GM21423 (cell line): Measurements from ENCODE around the gene DENND2D.
A peak's percentile ranks its signal among the peaks of the same experiment; 100 is the strongest.

Source experiments
- ATAC-seq: cut with Tn5 transposase; IDR thresholded peaks from one replicate; pipeline ENCODE4 v1.9.1; 2021; ENCODE audit warnings: mild to moderate bottlenecking, moderate library complexity; ENCODE audit not compliant: unreplicated experiment

DENND2D gene

GRCh38 chr1:111139956-111140679, 60.3 kb downstream of the DENND2D start, which contains the start of the genes CEPT1 and DRAM2:
CEPT1 (plus strand) TSS chr1:111140223; CDS start chr1:111147715, 7,492 bp downstream.
DRAM2 (minus strand) TSS chr1:111140093; CDS start chr1:111131554, 8,539 bp downstream.
- ATAC-seq = peak; percentile 74

- ATAC-seq = peak; percentile 42
Observed at GRCh38 chr1:111139324-111139955, 61.0 kb downstream of the DENND2D start.
